Liver (tissue), 9 donors: ENCODE results near the gene SRCAP. TPM values are rescaled to one million over a fixed set of nuclear protein-coding genes. Genes with fewer than 3 reads are reported as not detected.

Experiments
- DNase-seq: peaks from one replicate; pipeline ENCODE4 v3.0.0-alpha.2; 2017; ENCODE audit warnings: low spot score
- H3K27ac ChIP-seq, 2 donors: one replicate each; pipeline ENCODE4 v1.7.0; 2013; ENCODE audit warnings: inconsistent platforms in 2 of 2, low read length in 2 of 2, control low read depth in 1 of 2, low read depth in 1 of 2, mild to moderate bottlenecking in 1 of 2
- H3K27me3 ChIP-seq, 4 donors: one replicate each; pipeline versions ENCODE4 v1.6.1 to v1.7.0; 2013; ENCODE audit warnings: low read length in 3 of 4, inconsistent platforms in 1 of 4, mild to moderate bottlenecking in 1 of 4, moderate library complexity in 1 of 4; ENCODE audit not compliant: control insufficient read depth in 4 of 4, insufficient read depth in 4 of 4
- H3K36me3 ChIP-seq, 4 donors: one replicate each; pipeline versions ENCODE4 v1.6.1 to v1.7.0; 2013; ENCODE audit warnings: low read length in 3 of 4, mild to moderate bottlenecking in 3 of 4, low read depth in 1 of 4, moderate library complexity in 1 of 4; ENCODE audit not compliant: control insufficient read depth in 4 of 4, insufficient read depth in 3 of 4
- H3K4me1 ChIP-seq, 4 donors: one replicate each; pipeline versions ENCODE4 v1.6.1 to v1.7.0; 2013; ENCODE audit warnings: low read length in 3 of 4, mild to moderate bottlenecking in 3 of 4, moderate library complexity in 1 of 4; ENCODE audit not compliant: control insufficient read depth in 4 of 4, insufficient read depth in 4 of 4
- H3K4me3 ChIP-seq, 3 donors: one replicate each; pipeline versions ENCODE4 v1.6.1 to v1.7.0; 2013; ENCODE audit warnings: low read length in 3 of 3, control low read depth in 1 of 3, low read depth in 1 of 3, mild to moderate bottlenecking in 1 of 3
- H3K9ac ChIP-seq, 2 donors: one replicate each; pipeline ENCODE4 v1.7.0; 2013; ENCODE audit warnings: low read length in 2 of 2, mild to moderate bottlenecking in 2 of 2, moderate library complexity in 2 of 2, control low read depth in 1 of 2, low read depth in 1 of 2
- H3K9me3 ChIP-seq, 4 donors: one replicate each; pipeline versions ENCODE4 v1.6.1 to v1.7.0; 2013; ENCODE audit warnings: low read length in 3 of 4; ENCODE audit not compliant: control insufficient read depth in 4 of 4
- ATF3 ChIP-seq: IDR thresholded peaks from 2 replicates; pipeline ENCODE4 v1.6.1; 2016; ENCODE audit warnings: antibody characterized with exemption
- EGR1 ChIP-seq, 2 donors: IDR thresholded peaks; 2 replicates each; pipeline ENCODE4 v1.6.1; 2016 to 2018; ENCODE audit warnings: antibody characterized with exemption in 2 of 2, low read depth in 2 of 2
- FOXA1 ChIP-seq: IDR thresholded peaks from 2 replicates; pipeline ENCODE4 v1.6.1; 2016; ENCODE audit warnings: antibody characterized with exemption
- FOXA2 ChIP-seq: IDR thresholded peaks from 2 replicates; pipeline ENCODE4 v1.6.1; 2016; ENCODE audit warnings: antibody characterized with exemption
- GABPA ChIP-seq, 2 donors: IDR thresholded peaks in 1 of 2; conservative IDR thresholded peaks in 1 of 2; 2 replicates each; pipeline ENCODE4 v1.6.1; 2016; ENCODE audit warnings: antibody characterized with exemption in 2 of 2, mild to moderate bottlenecking in 1 of 2, moderate library complexity in 1 of 2
- HNF4A ChIP-seq, 2 donors: conservative IDR thresholded peaks; 2 replicates each; pipeline ENCODE4 v1.6.1; 2016; ENCODE audit warnings: antibody characterized with exemption in 2 of 2, mild to moderate bottlenecking in 2 of 2
- HNF4G ChIP-seq: IDR thresholded peaks from 2 replicates; pipeline ENCODE4 v1.6.1; 2016; ENCODE audit warnings: antibody characterized with exemption
- JUND ChIP-seq, 2 donors: IDR thresholded peaks; 2 replicates each; pipeline ENCODE4 v1.6.1; 2016; ENCODE audit warnings: antibody characterized with exemption in 2 of 2
- NR2F2 ChIP-seq: IDR thresholded peaks from 2 replicates; pipeline ENCODE4 v1.6.1; 2016; ENCODE audit warnings: antibody characterized with exemption
- RAD21 ChIP-seq, 2 donors: IDR thresholded peaks; 2 replicates each; pipeline ENCODE4 v1.6.1; 2016; ENCODE audit warnings: antibody characterized with exemption in 2 of 2, mild to moderate bottlenecking in 2 of 2
- REST ChIP-seq: IDR thresholded peaks from 2 replicates; pipeline ENCODE4 v1.6.1; 2016; ENCODE audit warnings: antibody characterized with exemption, mild to moderate bottlenecking
- RXRA ChIP-seq, 2 donors: IDR thresholded peaks; 2 replicates each; pipeline ENCODE4 v1.6.1; 2017 to 2018; ENCODE audit warnings: antibody characterized with exemption in 2 of 2, mild to moderate bottlenecking in 1 of 2
- SP1 ChIP-seq: IDR thresholded peaks from 2 replicates; pipeline ENCODE4 v1.6.1; 2018; ENCODE audit warnings: antibody characterized with exemption, mild to moderate bottlenecking
- TAF1 ChIP-seq: conservative IDR thresholded peaks from 2 replicates; pipeline ENCODE4 v1.6.1; 2016; ENCODE audit warnings: antibody characterized with exemption, mild to moderate bottlenecking
- YY1 ChIP-seq: IDR thresholded peaks from 2 replicates; pipeline ENCODE4 v1.6.1; 2016; ENCODE audit warnings: antibody characterized with exemption, mild to moderate bottlenecking
- WGBS: extraction: QIAGEN DNeasy Blood & Tissue Kit; methylation state at CpG from one replicate; pipeline ENCODE4 v1.1.7; 2013; 5-methylcytosine and 5-hydroxymethylcytosine counted together
- polyA plus RNA-seq, 2 donors: library from polyadenylated mRNA; stranded (reverse) in 1 of 2; unstranded in 1 of 2; fragments of 200-250 nt in 1 of 2; fragments of >200 nt in 1 of 2; fragmentation: Nextera tagmentation in 1 of 2; extraction: Ambion mirVana in 1 of 2; gene quantifications; one replicate each; pipeline versions ENCODE4 v1.2.1 to v1.2.3, GENCODE V29; 2013 to 2015
- total RNA-seq, 2 donors: library from RNA; depleted of rRNA; stranded (reverse); fragments of >200 nt; gene quantifications; one replicate each; pipeline ENCODE4 v1.2.3, GENCODE V29; 2014
- TF ChIP-seq, protein P1 (sequence below): fragments of 150-350 bp; IDR thresholded peaks from 2 replicates; pipeline ENCODE4 v1.5.1; 2017; ENCODE audit warnings: improper control_type of control experiment, low read depth, low read length; ENCODE audit not compliant: missing input control
- TF ChIP-seq, protein P2 (sequence below): IDR thresholded peaks from 2 replicates; pipeline ENCODE4 v1.6.1; 2016; ENCODE audit warnings: antibody characterized with exemption
- TF ChIP-seq, protein P3 (sequence below): IDR thresholded peaks from 2 replicates; pipeline ENCODE4 v1.6.1; 2016; ENCODE audit warnings: antibody characterized with exemption
- donor health status: healthy.
- donor health status: healthy.
- donor health status: healthy.
- donor health status: healthy.
- donor health status: healthy.

Gene SRCAP
- total and polyA plus RNA-seq, 4 donors, result 7.6 to 27.7 (median 17.7) TPM

DNA sequence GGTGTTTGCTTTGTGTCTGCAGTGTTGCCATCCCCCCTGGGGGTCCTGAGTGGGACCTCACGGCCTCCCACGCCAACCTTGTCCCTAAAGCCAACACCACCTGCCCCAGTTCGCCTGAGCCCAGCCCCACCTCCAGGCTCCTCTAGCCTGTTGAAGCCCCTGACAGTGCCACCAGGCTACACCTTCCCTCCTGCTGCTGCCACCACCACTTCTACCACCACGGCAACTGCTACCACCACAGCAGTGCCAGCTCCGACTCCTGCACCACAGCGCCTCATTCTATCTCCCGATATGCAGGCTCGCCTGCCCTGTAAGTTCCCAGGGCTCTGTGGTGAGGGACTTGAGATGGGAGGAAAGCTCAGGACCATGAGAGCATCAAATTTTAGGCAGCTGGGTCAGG, 22.2 kb downstream of the SRCAP start:
- H3K4me3 ChIP-seq, result no peak overlapping the region
- peaks cover 51 to 80% (median 63%) of the 10 kb centered on the region in 4 donors for H3K36me3 ChIP-seq
- H3K9me3 ChIP-seq, result no peaks in the 10 kb centered on the region
- H3K27ac ChIP-seq, result no peak overlapping the region
- no peak for TF ChIP-seq NR2F2
- no peak for TF ChIP-seq FOXA2
- TF ChIP-seq SP1, result no peak
- no peak for TF ChIP-seq TAF1
- no peak for TF ChIP-seq GABPA (IDR thresholded peaks at IDR 0.05 in 1 of 2, conservative IDR thresholded peaks at IDR 0.05 in 1 of 2)
- TF ChIP-seq, protein P1, sequence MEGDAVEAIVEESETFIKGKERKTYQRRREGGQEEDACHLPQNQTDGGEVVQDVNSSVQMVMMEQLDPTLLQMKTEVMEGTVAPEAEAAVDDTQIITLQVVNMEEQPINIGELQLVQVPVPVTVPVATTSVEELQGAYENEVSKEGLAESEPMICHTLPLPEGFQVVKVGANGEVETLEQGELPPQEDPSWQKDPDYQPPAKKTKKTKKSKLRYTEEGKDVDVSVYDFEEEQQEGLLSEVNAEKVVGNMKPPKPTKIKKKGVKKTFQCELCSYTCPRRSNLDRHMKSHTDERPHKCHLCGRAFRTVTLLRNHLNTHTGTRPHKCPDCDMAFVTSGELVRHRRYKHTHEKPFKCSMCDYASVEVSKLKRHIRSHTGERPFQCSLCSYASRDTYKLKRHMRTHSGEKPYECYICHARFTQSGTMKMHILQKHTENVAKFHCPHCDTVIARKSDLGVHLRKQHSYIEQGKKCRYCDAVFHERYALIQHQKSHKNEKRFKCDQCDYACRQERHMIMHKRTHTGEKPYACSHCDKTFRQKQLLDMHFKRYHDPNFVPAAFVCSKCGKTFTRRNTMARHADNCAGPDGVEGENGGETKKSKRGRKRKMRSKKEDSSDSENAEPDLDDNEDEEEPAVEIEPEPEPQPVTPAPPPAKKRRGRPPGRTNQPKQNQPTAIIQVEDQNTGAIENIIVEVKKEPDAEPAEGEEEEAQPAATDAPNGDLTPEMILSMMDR, result no peak
- no peak for TF ChIP-seq HNF4A (conservative IDR thresholded peaks at IDR 0.05)
- TF ChIP-seq, protein P2, sequence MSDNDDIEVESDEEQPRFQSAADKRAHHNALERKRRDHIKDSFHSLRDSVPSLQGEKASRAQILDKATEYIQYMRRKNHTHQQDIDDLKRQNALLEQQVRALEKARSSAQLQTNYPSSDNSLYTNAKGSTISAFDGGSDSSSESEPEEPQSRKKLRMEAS, result no peak
- TF ChIP-seq YY1, result no peak
- TF ChIP-seq FOXA1, result no peak
- TF ChIP-seq, protein P3, sequence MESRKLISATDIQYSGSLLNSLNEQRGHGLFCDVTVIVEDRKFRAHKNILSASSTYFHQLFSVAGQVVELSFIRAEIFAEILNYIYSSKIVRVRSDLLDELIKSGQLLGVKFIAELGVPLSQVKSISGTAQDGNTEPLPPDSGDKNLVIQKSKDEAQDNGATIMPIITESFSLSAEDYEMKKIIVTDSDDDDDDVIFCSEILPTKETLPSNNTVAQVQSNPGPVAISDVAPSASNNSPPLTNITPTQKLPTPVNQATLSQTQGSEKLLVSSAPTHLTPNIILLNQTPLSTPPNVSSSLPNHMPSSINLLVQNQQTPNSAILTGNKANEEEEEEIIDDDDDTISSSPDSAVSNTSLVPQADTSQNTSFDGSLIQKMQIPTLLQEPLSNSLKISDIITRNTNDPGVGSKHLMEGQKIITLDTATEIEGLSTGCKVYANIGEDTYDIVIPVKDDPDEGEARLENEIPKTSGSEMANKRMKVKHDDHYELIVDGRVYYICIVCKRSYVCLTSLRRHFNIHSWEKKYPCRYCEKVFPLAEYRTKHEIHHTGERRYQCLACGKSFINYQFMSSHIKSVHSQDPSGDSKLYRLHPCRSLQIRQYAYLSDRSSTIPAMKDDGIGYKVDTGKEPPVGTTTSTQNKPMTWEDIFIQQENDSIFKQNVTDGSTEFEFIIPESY, result no peak
- TF ChIP-seq RXRA (IDR thresholded peaks at IDR 0.05), result no peak
- no peak for TF ChIP-seq HNF4G
- no peak for TF ChIP-seq RAD21 (IDR thresholded peaks at IDR 0.05)
- no peak for TF ChIP-seq ATF3
- TF ChIP-seq EGR1 (IDR thresholded peaks at IDR 0.05; ENCODE audit: low read depth in 2 of 2), result no peak
- no peak for TF ChIP-seq REST
- TF ChIP-seq JUND (IDR thresholded peaks at IDR 0.05), result no peak
- H3K9ac ChIP-seq, result no peak overlapping the region
- H3K27me3 ChIP-seq, result no peaks in the 10 kb centered on the region
- H3K4me1 ChIP-seq, result peaks cover 0 to 18% (median 5%) of the 10 kb centered on the region in 4 donors
- DNase-seq, result no peak
- WGBS, result 98% methylated on average over 8 of the region's 8 CpGs
